Activated naive CD4-positive, alpha-beta T cell (primary cell): ENCODE measurements around the gene DOCK1.

ENCODE experiments used
- DNase-seq, 4 experiments: peaks; one replicate each; lab custom pipeline; 2025; lab: John Stamatoyannopoulos, UW

The DOCK1 gene

DNA sequence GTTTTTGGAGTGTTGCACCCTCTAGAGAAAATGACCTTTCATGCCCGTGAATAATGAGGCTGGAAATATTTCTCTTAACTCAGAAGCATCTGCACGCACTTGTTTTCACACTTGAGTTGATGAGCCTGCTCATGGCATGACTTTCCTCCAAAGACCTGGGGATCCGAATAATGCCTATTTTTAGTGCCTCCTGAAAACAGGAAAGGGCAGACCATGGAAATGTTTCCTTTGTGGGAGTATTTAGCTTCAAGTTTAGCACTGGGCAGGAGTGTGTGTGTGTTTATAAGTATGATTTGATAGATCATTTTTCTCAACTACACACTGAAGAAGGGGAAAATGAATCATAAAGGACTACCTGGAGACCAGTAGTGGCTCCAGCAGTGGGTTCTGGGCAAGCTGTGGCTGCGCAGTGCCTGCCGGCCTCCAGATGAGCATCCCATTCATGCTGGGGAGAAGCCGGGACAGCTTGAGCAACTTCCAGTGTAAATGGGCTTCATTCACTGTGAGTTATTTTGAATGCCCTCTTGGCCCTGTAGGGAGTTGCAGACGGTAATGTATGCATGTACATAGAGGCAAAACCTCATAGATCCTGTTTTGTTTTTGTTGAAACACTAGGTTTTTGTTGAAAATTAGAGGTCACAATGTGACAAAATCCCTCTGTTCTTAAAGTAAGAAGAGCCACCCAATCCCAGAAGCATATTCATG lies 408.9 kb downstream of the DOCK1 start:
- no peak for DNase-seq

DNA sequence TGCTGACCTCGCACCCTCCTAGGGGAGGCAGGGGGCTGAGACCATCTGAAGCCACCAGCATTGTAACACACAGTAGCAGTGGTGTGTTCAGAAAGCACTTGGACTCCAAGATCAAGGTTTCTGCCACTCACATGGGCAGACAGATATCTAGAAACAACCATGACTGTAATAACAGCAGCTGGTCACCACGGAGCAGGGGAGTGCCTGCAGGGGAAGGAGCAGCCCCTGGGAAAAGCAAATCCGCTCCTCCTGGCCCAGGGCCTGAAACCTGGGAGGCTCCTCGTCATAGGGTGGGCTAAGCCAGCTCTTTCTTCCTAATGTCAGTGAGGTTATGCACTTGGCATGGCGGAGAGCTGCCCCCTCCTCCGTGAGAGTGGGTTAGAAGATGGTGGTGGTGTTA lies 409.6 kb downstream of the DOCK1 start:
- no peak for DNase-seq

DNA sequence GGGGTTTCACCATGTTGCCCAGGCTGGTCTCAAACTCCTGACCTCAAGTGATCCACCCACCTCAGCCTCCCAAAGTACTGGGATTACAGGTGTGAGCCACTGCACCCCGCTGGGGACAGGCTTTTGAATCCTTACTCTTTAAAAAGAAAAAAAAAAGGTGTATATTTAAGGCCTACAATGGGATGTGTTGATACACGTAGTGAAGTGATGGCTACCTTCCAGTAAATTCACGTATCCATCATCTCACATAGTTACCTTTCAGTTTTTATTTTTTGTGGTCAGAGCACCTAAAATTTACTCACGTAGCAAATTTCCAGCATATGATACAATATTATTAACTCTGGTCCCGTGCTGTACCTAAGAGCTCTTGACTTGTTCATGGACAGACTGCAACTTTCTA lies 410.7 kb downstream of the DOCK1 start:
- DNase-seq: no peak

DNA sequence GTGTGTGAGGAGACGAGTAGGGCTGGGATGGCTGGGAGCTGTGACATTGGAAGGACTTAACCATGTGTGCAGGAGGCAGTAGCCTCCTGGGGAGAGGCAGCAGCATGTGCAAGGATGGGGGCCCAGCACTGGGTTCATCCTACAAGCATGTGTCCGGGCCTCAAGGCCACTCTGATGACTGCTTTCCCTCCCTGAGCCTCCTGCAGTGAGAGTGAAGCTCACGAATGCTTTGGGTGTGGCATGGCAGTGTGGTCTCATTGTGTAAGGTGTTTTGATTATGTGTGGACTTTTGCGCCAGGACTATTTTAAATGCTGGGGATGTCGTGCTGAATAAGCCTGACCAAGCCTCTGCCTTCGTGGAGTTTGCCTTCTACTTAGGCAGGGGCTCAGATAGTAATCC lies 413.2 kb downstream of the DOCK1 start:
- no peak for DNase-seq

GRCh38 chr10:127319271-127319670 lies 414.0 kb downstream of the DOCK1 start:
- DNase-seq: no peak

GRCh38 chr10:127319691-127320090 lies 414.5 kb downstream of the DOCK1 start:
- DNase-seq: no peak

DNA sequence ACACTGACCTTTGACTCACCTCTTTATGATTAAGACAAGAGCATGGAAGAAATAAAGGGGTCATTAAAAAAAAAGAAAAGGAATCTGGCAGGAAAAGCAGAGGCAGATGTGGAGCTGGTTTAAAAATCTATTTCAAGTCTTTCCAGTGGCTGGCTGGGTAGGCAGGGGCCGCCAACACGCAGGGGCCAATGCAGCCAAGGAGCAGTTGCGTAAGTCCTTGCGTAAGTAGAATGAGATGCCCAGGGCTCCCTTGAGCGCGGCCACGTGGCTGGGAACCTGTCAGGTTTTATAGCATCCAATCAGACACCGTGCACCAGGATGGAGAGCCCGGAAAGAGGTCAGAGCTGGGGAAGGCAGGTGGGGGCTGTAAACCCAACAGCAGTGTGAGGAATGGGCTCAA lies 414.9 kb downstream of the DOCK1 start:
- DNase-seq: no peak

DNA sequence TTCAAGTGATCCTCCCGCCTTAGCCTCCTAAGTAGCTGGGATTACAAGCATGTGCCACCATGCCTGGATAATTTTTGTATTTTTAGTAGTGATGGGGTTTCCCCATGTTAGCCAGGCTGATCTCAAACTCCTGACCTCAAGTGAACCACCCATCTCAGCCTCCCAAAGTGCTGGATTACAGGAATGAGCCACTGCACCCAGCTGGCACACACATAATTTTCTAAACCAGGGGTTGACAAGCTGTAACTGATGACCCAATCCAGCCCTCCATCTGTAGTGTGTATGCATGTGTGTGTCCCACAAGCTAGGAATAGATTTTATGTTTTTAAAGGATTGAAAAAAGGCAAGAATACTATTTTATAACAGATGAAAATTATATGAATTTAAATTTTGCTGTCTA lies 417.1 kb downstream of the DOCK1 start:
- DNase-seq: no peak

- DNase-seq: no peak
Measured at GRCh38 chr10:127325506-127325905, 420.3 kb downstream of the DOCK1 start.

DNA sequence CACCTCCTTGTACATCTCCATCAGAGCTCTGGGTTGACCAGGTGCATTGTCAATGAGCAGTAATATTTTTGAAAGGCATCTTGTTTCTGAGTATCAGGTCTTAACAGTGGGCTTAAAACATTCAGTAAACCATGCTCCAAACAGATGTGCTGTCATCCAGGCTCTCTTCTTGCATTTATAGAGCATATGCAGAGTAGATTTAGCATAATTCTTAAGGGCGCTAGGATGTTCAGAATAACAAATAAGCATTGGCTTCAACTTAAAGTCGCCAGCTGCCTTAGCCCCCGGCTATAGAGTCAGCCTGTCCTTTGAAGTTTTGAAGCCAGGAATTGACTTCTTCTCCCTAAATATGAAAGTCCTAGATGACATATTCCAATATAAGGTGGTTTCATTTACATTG lies 421.7 kb downstream of the DOCK1 start:
- no peak for DNase-seq

DNA sequence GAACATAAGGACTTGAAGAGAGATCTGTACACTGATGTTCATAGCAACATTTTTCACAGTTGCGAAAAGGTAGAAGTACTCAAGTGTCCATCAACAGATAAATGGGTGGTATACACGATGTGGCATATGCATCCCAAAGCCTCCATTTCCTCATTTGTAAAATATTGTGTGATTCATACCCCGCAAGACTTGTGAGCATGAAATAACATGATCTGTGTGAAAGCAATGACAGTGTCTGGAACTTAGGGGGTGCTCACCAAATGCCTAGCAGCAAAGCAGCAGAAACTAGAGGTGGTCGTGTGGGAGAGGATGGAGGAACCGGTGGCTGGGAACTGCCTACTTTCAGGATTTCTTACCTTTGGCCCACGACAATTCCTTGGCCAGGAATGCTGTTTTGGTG lies 426.5 kb downstream of the DOCK1 start:
- no peak for DNase-seq

DNA sequence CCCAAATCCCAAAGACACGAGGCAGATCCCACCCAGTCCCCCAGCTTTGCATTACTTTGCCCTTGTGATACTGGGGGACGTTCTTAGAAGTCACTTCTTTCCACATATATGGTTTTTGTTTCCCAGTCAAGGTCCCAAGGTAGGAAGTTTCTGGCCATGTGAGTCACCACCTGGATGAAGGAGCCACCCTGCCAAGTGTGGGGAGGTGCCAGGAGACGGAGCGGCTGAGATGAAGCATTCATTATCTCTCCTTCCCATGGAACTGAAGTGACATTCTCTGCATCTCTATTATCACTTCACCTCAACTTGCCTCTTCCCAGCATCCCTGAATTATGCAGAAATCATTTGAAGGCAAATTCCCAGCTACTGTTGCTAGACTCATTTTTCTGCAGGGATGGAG lies 427.4 kb downstream of the DOCK1 start:
- DNase-seq: no peak

- DNase-seq: no peak
Measured at GRCh38 chr10:127337801-127338200, 432.6 kb downstream of the DOCK1 start.

DNA sequence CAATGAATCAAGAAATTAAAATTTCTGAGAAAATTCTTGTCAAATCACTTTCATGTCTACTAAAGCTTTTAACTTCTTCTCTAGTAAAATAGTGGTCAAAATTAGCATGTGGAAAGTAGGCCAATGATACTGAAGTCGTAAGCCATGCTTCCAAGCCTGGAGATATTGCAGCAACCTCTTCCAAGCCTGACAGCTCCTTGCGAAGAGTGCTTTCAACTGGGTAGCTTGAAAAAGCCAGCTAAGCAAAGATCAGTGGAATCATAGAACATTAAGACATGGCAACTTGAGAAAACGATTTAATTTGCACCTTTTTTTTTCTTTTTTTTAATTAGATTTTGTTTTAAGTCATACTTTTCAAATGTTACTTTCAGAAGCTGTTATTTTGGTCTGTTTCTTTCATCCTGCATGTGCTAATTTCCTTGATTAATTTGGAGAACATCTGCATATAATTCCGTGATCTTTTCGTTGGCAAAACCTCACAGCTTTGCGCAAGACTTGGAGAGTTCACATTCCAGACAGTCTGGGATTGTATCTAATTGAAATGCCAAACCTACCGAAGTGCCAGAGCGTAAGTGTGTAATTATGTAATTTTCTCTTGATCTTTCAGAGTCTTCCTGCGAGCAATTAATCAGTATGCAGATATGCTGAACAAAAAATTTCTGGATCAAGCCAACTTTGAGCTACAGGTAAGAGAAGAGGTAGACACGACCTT lies 433.3 kb downstream of the DOCK1 start:
- DNase-seq: no peak

GRCh38 chr10:127343821-127344220 lies 438.6 kb downstream of the DOCK1 start:
- DNase-seq: no peak

DNA sequence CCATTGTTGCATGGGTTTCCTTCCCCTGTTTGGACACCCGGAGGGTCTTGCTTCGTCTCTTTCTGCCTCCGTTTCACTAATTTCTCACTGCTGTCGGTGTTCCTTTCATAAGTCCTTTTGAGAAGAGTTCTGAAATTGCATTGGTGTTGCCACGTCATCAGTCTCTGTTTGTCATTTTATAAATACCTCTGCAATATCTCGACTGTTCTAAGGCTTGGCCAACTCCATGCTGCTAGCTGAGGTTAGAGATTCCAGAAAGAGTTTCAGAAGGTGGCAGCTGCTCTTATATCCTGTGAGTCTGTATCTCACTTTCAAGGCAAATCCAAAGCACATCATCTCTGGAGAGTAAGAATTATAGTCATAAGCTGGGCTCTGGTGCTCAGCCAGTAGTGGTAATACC lies 439.1 kb downstream of the DOCK1 start:
- DNase-seq: no peak

- DNase-seq: no peak
Measured at GRCh38 chr10:127345231-127345965, 440.2 kb downstream of the DOCK1 start.

- no peak for DNase-seq
Measured at GRCh38 chr10:127346604-127347003, 441.4 kb downstream of the DOCK1 start.

DNA sequence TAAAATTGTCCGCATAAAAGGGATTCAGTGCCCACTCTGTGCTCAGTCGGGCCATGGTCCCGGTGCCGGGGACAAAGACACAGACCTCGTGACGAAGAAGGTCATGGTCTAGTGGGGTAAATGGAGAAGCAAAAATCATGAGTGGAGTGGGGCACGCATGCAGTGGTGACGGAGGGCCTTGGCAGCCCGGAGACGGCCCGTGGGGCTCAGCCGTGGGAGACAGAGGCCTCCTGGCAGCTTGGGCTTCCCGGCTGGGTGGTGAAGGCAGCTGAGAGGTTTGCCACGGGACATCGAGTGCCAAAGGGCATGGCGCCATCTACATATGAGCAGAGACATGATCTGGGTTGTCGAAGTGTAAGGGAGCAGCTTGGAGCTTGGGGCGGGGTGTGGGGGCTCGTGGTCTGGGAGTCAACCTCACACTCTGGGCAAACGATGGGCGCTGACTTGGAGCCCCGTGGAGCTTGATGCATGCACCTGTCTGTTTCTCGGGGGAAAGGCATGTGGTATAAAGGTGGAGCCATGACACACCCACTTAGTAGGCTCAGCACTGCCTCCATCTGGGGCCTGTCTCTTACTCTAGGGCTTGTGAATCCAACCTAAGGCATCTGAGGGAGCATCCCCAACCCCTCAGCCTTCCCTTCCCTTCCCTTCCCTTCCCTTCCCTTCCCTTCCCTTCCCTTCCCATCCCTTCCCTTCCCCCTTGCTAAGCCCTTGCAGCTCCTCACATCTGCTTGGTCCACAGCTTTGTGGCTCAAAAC lies 442.2 kb downstream of the DOCK1 start:
- DNase-seq: no peak

DNA sequence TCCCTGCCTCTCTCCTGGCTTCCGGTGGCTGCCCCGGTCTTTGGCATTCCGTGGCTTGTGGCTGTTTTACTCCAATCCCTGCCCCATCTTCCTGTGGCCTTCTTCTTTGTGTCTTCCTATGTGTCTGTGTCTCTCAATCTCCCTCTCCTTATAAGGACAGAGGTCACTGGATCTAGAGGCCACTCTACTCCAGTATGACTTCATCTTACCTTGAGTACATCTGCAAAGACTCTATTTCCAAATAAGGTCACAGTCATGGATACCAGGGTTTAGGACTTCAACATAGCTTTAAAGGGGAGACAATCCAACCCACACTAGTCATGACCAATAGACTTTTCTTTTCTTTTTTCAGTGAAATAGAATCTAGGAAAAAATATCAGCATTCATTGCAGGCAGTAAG lies 444.5 kb downstream of the DOCK1 start:
- DNase-seq: no peak

DNA sequence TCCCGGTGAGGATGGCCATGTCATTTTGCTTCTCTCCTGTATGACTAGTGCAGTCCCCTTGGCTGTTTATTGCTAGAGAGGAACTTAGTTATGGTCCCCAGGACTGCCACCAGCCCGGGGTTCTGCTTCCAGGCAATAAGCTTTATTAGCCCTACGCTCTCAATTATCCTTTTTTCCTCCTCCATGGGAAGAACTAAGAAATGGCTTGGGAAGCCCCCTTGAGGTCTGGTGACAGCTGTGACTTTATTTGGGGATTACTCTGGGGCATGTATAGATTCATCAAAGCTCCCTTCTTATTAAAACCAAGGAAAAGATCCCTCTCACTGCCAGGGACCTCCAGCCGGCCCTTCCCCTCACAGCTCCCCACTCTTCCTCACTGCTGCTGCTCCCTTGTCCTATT lies 446.3 kb downstream of the DOCK1 start:
- no peak for DNase-seq

DNA sequence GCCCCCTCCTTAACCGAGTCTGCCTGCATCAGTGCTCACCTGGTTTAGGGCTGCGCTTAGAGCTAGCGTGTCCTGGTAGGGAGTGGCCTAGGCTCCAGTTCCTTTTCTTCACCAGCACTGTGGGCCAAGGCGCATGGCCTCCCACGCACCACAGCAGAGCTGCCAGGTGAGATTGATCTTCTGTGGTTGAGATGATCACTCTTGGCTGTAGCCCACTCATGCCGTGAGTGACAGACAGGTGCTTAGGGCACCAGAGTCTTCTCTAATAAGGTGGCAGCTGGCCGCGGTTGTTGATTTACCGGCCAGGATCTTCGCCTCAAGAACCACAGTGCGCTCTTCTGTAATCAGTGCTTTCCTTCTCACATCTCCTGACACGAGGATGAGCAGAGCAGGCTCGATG lies 448.3 kb downstream of the DOCK1 start:
- no peak for DNase-seq
